Panc1 (cell line): ENCODE results near the gene UPF3A.
"Not testable (repeated sequence)": the region's sequence is repeated elsewhere in the genome, so short reads cannot be mapped to it uniquely, and the experiment has no call there.

Experiments
- CTCF ChIP-seq: fragments of 450-650 bp; IDR thresholded peaks from 2 replicates; pipeline ENCODE4 v1.5.1; 2017; ENCODE audit warnings: mild to moderate bottlenecking
- POLR2AphosphoS5 ChIP-seq: IDR thresholded peaks from 2 replicates; pipeline ENCODE4 v1.6.1; 2012; ENCODE audit warnings: mild to moderate bottlenecking, low read depth, low read length, moderate library complexity
- REST ChIP-seq, 2 experiments: IDR thresholded peaks; 2 replicates each; pipeline ENCODE4 v1.6.1; 2011 to 2012; ENCODE audit warnings: low read depth in 2 of 2, control low read depth in 1 of 2, low read length in 1 of 2, mild to moderate bottlenecking in 1 of 2, moderate library complexity in 1 of 2; ENCODE audit not compliant: insufficient read depth in 1 of 2
- SIN3A ChIP-seq: IDR thresholded peaks from 2 replicates; pipeline ENCODE4 v1.6.1; 2012; ENCODE audit warnings: low read depth, mild to moderate bottlenecking, low read length, moderate library complexity, borderline replicate concordance; ENCODE audit not compliant: insufficient read depth
- TCF7L2 ChIP-seq: IDR thresholded peaks from 2 replicates; pipeline ENCODE4 v1.6.1; 2011; ENCODE audit warnings: mild to moderate bottlenecking, low read depth, low read length, inconsistent platforms

- TF ChIP-seq CTCF; POLR2AphosphoS5; SIN3A; TCF7L2; REST (IDR thresholded peaks at IDR 0.05; ENCODE audit: insufficient read depth in 1 of 2, low read depth in 2 of 2, low read length in 1 of 2): not testable (repeated sequence)
These were observed 65.9 kb downstream of the UPF3A start for GRCh38 chr13:114347256-114347655.
